GM10847 (cell line): Measurements from ENCODE around the gene PTPRD.

Experiments
- POLR2A ChIP-seq: IDR thresholded peaks from 2 replicates; pipeline ENCODE4 v1.6.1; 2011; ENCODE audit not compliant: insufficient read length; ENCODE audit errors: extremely low read depth

Gene PTPRD

GRCh38 chr9:8845376-8845775 lies 1767.4 kb downstream of the PTPRD start:
- no peak for TF ChIP-seq POLR2A

GRCh38 chr9:8844549-8844948 lies 1768.3 kb downstream of the PTPRD start:
- TF ChIP-seq POLR2A: no peak

- TF ChIP-seq POLR2A: no peak
These were observed 1770.2 kb downstream of the PTPRD start for GRCh38 chr9:8842402-8843193.

GRCh38 chr9:8838136-8838535 lies 1774.7 kb downstream of the PTPRD start:
- TF ChIP-seq POLR2A: no peak

GRCh38 chr9:8835291-8835690 lies 1777.5 kb downstream of the PTPRD start:
- no peak for TF ChIP-seq POLR2A

GRCh38 chr9:8832955-8833354 lies 1779.8 kb downstream of the PTPRD start:
- TF ChIP-seq POLR2A: no peak

GRCh38 chr9:8832386-8832785 lies 1780.4 kb downstream of the PTPRD start:
- no peak for TF ChIP-seq POLR2A

- no peak for TF ChIP-seq POLR2A
These were observed 1781.2 kb downstream of the PTPRD start for GRCh38 chr9:8831568-8831967.

- no peak for TF ChIP-seq POLR2A
These were observed 1786.5 kb downstream of the PTPRD start for GRCh38 chr9:8826281-8826680.

GRCh38 chr9:8825585-8826147 lies 1787.1 kb downstream of the PTPRD start:
- TF ChIP-seq POLR2A: no peak

- no peak for TF ChIP-seq POLR2A
These were observed 1789.5 kb downstream of the PTPRD start for GRCh38 chr9:8823131-8823895.

GRCh38 chr9:8822667-8823025 lies 1790.2 kb downstream of the PTPRD start:
- TF ChIP-seq POLR2A: no peak

- no peak for TF ChIP-seq POLR2A
These were observed 1790.7 kb downstream of the PTPRD start for GRCh38 chr9:8821910-8822666.

- no peak for TF ChIP-seq POLR2A
These were observed 1795.5 kb downstream of the PTPRD start for GRCh38 chr9:8817335-8817734.

GRCh38 chr9:8816361-8816760 lies 1796.4 kb downstream of the PTPRD start:
- TF ChIP-seq POLR2A: no peak

- no peak for TF ChIP-seq POLR2A
These were observed 1796.9 kb downstream of the PTPRD start for GRCh38 chr9:8815931-8816330.

- no peak for TF ChIP-seq POLR2A
These were observed 1797.6 kb downstream of the PTPRD start for GRCh38 chr9:8815219-8815618.
